Gastroesophageal sphincter (tissue), 4 donors: ENCODE data around the gene PTPRN2. TPM values are rescaled to one million over a fixed set of nuclear protein-coding genes. Genes with fewer than 3 reads are reported as not detected.

Source experiments
- ATAC-seq: fragments of 150-250 bp; one replicate; pipeline ENCODE4 v1.9.1; 2016; ENCODE audit warnings: mild to moderate bottlenecking, moderate library complexity
- H3K27ac ChIP-seq, 4 donors: fragments of 200-600 bp; sonication (generic) in 3 of 4; 1 replicate in 3 of 4; 2 replicates in 1 of 4; pipeline ENCODE4 v1.5.1; 2016 to 2019
- H3K27me3 ChIP-seq: fragments of 200-600 bp; sonication (generic); one replicate; pipeline ENCODE4 v1.5.1; 2019
- H3K36me3 ChIP-seq, 2 donors: fragments of 200-600 bp; sonication (generic); one replicate each; pipeline ENCODE4 v1.5.1; 2019; ENCODE audit warnings: control low read depth in 1 of 2
- H3K4me1 ChIP-seq, 3 donors: fragments of 200-600 bp; sonication (generic); 1 replicate in 2 of 3; 2 replicates in 1 of 3; pipeline ENCODE4 v1.5.1; 2016 to 2019; ENCODE audit warnings: control low read depth in 2 of 3
- H3K4me3 ChIP-seq, 2 donors: fragments of 200-600 bp; sonication (generic); one replicate each; pipeline ENCODE4 v1.5.1; 2019; ENCODE audit warnings: mild to moderate bottlenecking in 1 of 2, moderate library complexity in 1 of 2
- H3K9me3 ChIP-seq, 3 donors: fragments of 200-600 bp; sonication (generic); one replicate each; pipeline ENCODE4 v1.5.1; 2017 to 2019; ENCODE audit warnings: control low read depth in 2 of 3
- CTCF ChIP-seq, 4 experiments: fragments of 200-600 bp in 2 of 4; fragments of 450-650 bp in 2 of 4; sonication (generic) in 1 of 4; IDR thresholded peaks; one replicate each; pipeline ENCODE4 v1.5.1; 2017 to 2019; ENCODE audit warnings: antibody characterized with exemption in 4 of 4, mild to moderate bottlenecking in 2 of 4, moderate library complexity in 2 of 4
- EP300 ChIP-seq: sonication (generic); formaldehyde crosslinking; IDR thresholded peaks from one replicate; pipeline ENCODE4 v1.6.1; 2017; ENCODE audit warnings: antibody characterized with exemption, mild to moderate bottlenecking
- POLR2A ChIP-seq, 2 donors: fragments of 450-650 bp; IDR thresholded peaks; one replicate each; pipeline ENCODE4 v1.6.1; 2017; ENCODE audit warnings: antibody characterized with exemption in 2 of 2, mild to moderate bottlenecking in 2 of 2, moderate library complexity in 1 of 2
- POLR2AphosphoS5 ChIP-seq: sonication (generic); formaldehyde crosslinking; IDR thresholded peaks from one replicate; pipeline ENCODE4 v1.6.1; 2017; ENCODE audit warnings: antibody characterized with exemption
- WGBS, 2 donors: methylation state at CpG; one replicate each; pipeline ENCODE4 v1.1.5; 2018; ENCODE audit warnings: low coverage in 1 of 2; 5-methylcytosine and 5-hydroxymethylcytosine counted together
- total RNA-seq, 4 donors: library from RNA; depleted of rRNA; stranded (reverse); fragments of >200 nt; gene quantifications; one replicate each; pipeline ENCODE4 v1.1.0, GENCODE V29; 2016

Gene PTPRN2
- total RNA-seq, 4 donors from 2014 or later, result 1.7 to 4.7 (median 3.3) TPM

- WGBS, 2 donors, result 87% methylated on average over 3 of the region's 55 CpGs; no CpG with 5 or more reads in 1 of the 2 donors
- Histone ChIP-seq H3K4me3 (no peak overlapping the region), H3K4me1 (no peaks in the 10 kb centered on the region), H3K9me3 (peaks cover 0 to 11% (median 0%) of the 10 kb centered on the region in 3 donors), H3K36me3 (no peaks in the 10 kb centered on the region), H3K27ac (no peak overlapping the region), H3K27me3 (peaks cover 12% of the 10 kb centered on the region)
- no peak for TF ChIP-seq EP300
- no peak for TF ChIP-seq POLR2A (IDR thresholded peaks at IDR 0.05)
- TF ChIP-seq CTCF (IDR thresholded peaks at IDR 0.05), result no peak
- no peak for TF ChIP-seq POLR2AphosphoS5
- no peak for ATAC-seq
Observed at GRCh38 chr7:157809863-157810851, 777.5 kb downstream of the PTPRN2 start.

GRCh38 chr7:157809154-157809862, 778.3 kb downstream of the PTPRN2 start:
- no peak for ATAC-seq

GRCh38 chr7:157808042-157808441, 779.6 kb downstream of the PTPRN2 start:
- H3K4me1 ChIP-seq, result no peaks in the 10 kb centered on the region
- no peak for ATAC-seq
- no peak overlapping the region for H3K4me3 ChIP-seq
- H3K27me3 ChIP-seq, result peaks cover 18% of the 10 kb centered on the region
- TF ChIP-seq CTCF (IDR thresholded peaks at IDR 0.05), result no peak
- TF ChIP-seq POLR2A (IDR thresholded peaks at IDR 0.05), result no peak
- no peak for TF ChIP-seq POLR2AphosphoS5
- no peak for TF ChIP-seq EP300
- no peaks in the 10 kb centered on the region for H3K36me3 ChIP-seq
- 94% methylated on average over 5 to 8 of the region's 9 CpGs for WGBS, 2 donors
- H3K27ac ChIP-seq, result no peak overlapping the region
- H3K9me3 ChIP-seq, result peaks cover 0 to 11% (median 0%) of the 10 kb centered on the region in 3 donors

More at GRCh38 chr7:157809154-157809862, 778.3 kb downstream of the PTPRN2 start:
- Histone ChIP-seq H3K27ac (no peak overlapping the region), H3K4me1 (no peaks in the 10 kb centered on the region), H3K9me3 (peaks cover 0 to 11% (median 0%) of the 10 kb centered on the region in 3 donors), H3K4me3 (no peak overlapping the region), H3K36me3 (no peaks in the 10 kb centered on the region), H3K27me3 (peaks cover 18% of the 10 kb centered on the region)
- TF ChIP-seq POLR2AphosphoS5, result no peak
- TF ChIP-seq EP300, result no peak
- no peak for TF ChIP-seq POLR2A (IDR thresholded peaks at IDR 0.05)
- TF ChIP-seq CTCF (IDR thresholded peaks at IDR 0.05), result no peak
- 95 to 100% methylated on average over 2 to 8 of the region's 35 CpGs for WGBS, 2 donors

- 58% methylated on average over 4 of the region's 4 CpGs; no CpG with 5 or more reads in 1 of the 2 donors for WGBS, 2 donors
- TF ChIP-seq POLR2A (IDR thresholded peaks at IDR 0.05), result no peak
- TF ChIP-seq POLR2AphosphoS5, result no peak
- TF ChIP-seq CTCF (IDR thresholded peaks at IDR 0.05), result no peak
- no peak for TF ChIP-seq EP300
- Histone ChIP-seq H3K27me3 (peaks cover 18% of the 10 kb centered on the region), H3K4me3 (no peak overlapping the region), H3K9me3 (peaks cover 0 to 11% (median 0%) of the 10 kb centered on the region in 3 donors), H3K36me3 (no peaks in the 10 kb centered on the region), H3K27ac (no peak overlapping the region), H3K4me1 (no peaks in the 10 kb centered on the region)
- ATAC-seq, result no peak
Observed at GRCh38 chr7:157807510-157807909, 780.1 kb downstream of the PTPRN2 start.
